ENCODE data around the gene CHCHD3.

CHCHD3 gene

GRCh38 chr7:132789281-132789680 is 292.6 kb downstream of the CHCHD3 start:
- ATAC-seq: no peak

GRCh38 chr7:132785870-132786269 is 296.0 kb downstream of the CHCHD3 start:
- no peak for ATAC-seq
- TF ChIP-seq ZC3H10 (CRISPR knock-in tag; IDR thresholded peaks at IDR 0.05): no peak
- TF ChIP-seq BACH2 (CRISPR knock-in tag; IDR thresholded peaks at IDR 0.05; ENCODE audit: borderline replicate concordance): no peak
- TF ChIP-seq TCF4 (CRISPR knock-in tag; IDR thresholded peaks at IDR 0.05; ENCODE audit: borderline replicate concordance): no peak
- no peak for TF ChIP-seq PATZ1 (CRISPR knock-in tag; IDR thresholded peaks at IDR 0.05; ENCODE audit: borderline replicate concordance)
- no peak for TF ChIP-seq ZNF70 (CRISPR knock-in tag; IDR thresholded peaks at IDR 0.05)
- no peak for TF ChIP-seq PPARA (CRISPR knock-in tag; IDR thresholded peaks at IDR 0.05; ENCODE audit: borderline replicate concordance)
- TF ChIP-seq POU6F1 (CRISPR knock-in tag; IDR thresholded peaks at IDR 0.05; ENCODE audit: borderline replicate concordance, low read depth): no peak
- no peak for TF ChIP-seq SNAI2 (CRISPR knock-in tag; IDR thresholded peaks at IDR 0.05)

More at GRCh38 chr7:132789281-132789680, 292.6 kb downstream of the CHCHD3 start:
- TF ChIP-seq CSDC2 (CRISPR knock-in tag; IDR thresholded peaks at IDR 0.05) (no peak), PATZ1 (CRISPR knock-in tag; IDR thresholded peaks at IDR 0.05; ENCODE audit: borderline replicate concordance) (no peak)

DNA sequence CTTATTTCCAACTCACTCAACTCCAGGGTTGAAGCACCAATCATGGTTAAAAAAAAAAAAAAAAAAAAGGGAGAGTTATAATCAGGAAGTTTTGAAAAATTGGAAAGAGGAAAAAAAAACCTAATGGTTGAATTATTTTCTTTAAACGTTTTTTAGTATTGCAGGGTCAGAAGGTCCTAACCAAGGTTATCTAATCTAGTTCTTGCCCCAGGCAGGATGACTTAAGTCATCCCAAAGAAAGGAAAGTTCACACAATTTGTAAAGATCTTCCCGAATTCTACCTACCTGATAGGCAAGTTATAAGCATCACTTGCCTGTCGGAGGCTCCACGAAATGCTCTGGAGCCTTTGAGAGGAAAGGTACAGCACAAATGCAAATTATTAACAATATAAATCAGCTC is 297.5 kb downstream of the CHCHD3 start:
- ATAC-seq: no peak

GRCh38 chr7:132783824-132784223 is 298.1 kb downstream of the CHCHD3 start:
- peak; percentile 90 for ATAC-seq
- TF ChIP-seq POU6F1 (CRISPR knock-in tag; IDR thresholded peaks at IDR 0.05; ENCODE audit: borderline replicate concordance, low read depth) (no peak), OSR1 (CRISPR knock-in tag; IDR thresholded peaks at IDR 0.05) (no peak), PATZ1 (CRISPR knock-in tag; IDR thresholded peaks at IDR 0.05; ENCODE audit: borderline replicate concordance) (peak; percentile 29; the same call in 1 of the 2 replicates), ZNF70 (CRISPR knock-in tag; IDR thresholded peaks at IDR 0.05) (no peak), BACH2 (CRISPR knock-in tag; IDR thresholded peaks at IDR 0.05; ENCODE audit: borderline replicate concordance) (no peak), ISL1 (CRISPR knock-in tag; IDR thresholded peaks at IDR 0.05) (0 out of 2 replicates have a peak, but pooled peaks have one; percentile 11)

More for the DNA sequence above, 297.5 kb downstream of the CHCHD3 start:
- TF ChIP-seq BACH2 (CRISPR knock-in tag; IDR thresholded peaks at IDR 0.05; ENCODE audit: borderline replicate concordance) (no peak), CSDC2 (CRISPR knock-in tag; IDR thresholded peaks at IDR 0.05) (no peak), ARNTL (CRISPR knock-in tag; IDR thresholded peaks at IDR 0.05; ENCODE audit: borderline replicate concordance, low read depth) (no peak), ZC3H10 (CRISPR knock-in tag; IDR thresholded peaks at IDR 0.05) (no peak), ISL1 (CRISPR knock-in tag; IDR thresholded peaks at IDR 0.05) (no peak), ESRRG (CRISPR knock-in tag; IDR thresholded peaks at IDR 0.05) (no peak), CREB5 (CRISPR knock-in tag; IDR thresholded peaks at IDR 0.05; ENCODE audit: low read depth) (no peak), ZNF565 (CRISPR knock-in tag; conservative IDR thresholded peaks at IDR 0.05; ENCODE audit: low read depth) (no peak), ZFP30 (CRISPR knock-in tag; IDR thresholded peaks at IDR 0.05) (no peak), ZFP3 (CRISPR knock-in tag; IDR thresholded peaks at IDR 0.05) (no peak)
- TF ChIP-seq, protein P1, sequence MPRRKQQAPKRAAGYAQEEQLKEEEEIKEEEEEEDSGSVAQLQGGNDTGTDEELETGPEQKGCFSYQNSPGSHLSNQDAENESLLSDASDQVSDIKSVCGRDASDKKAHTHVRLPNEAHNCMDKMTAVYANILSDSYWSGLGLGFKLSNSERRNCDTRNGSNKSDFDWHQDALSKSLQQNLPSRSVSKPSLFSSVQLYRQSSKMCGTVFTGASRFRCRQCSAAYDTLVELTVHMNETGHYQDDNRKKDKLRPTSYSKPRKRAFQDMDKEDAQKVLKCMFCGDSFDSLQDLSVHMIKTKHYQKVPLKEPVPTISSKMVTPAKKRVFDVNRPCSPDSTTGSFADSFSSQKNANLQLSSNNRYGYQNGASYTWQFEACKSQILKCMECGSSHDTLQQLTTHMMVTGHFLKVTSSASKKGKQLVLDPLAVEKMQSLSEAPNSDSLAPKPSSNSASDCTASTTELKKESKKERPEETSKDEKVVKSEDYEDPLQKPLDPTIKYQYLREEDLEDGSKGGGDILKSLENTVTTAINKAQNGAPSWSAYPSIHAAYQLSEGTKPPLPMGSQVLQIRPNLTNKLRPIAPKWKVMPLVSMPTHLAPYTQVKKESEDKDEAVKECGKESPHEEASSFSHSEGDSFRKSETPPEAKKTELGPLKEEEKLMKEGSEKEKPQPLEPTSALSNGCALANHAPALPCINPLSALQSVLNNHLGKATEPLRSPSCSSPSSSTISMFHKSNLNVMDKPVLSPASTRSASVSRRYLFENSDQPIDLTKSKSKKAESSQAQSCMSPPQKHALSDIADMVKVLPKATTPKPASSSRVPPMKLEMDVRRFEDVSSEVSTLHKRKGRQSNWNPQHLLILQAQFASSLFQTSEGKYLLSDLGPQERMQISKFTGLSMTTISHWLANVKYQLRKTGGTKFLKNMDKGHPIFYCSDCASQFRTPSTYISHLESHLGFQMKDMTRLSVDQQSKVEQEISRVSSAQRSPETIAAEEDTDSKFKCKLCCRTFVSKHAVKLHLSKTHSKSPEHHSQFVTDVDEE (CRISPR knock-in tag; IDR thresholded peaks at IDR 0.05): no peak

Data from SK-N-SH treated with all-trans-retinoic acid at 6 μM for 48 hours (cell line).